HepG2 (cell line): Measurements from ENCODE around the gene PPCDC. TPM values are rescaled to one million over a fixed set of nuclear protein-coding genes. Genes with fewer than 3 reads are reported as not detected.

Source experiments
- ATAC-seq: fragments of 200-7000 bp; cut with Tn5 transposase; 3 replicates; pipeline ENCODE4 v1.9.1; 2020; ENCODE audit warnings: mild to moderate bottlenecking, moderate library complexity
- BruUV-seq: library from RNA; stranded (reverse); fragments of 400-500 nt; replicated peaks from 2 replicates; lab custom pipeline; 2021; lab: Mats Ljungman, UMichigan
- CTCF ChIA-PET: fragments of 300-600 bp; formaldehyde crosslinking; extraction: SDS; loops from one replicate; lab custom pipeline; 2021; ENCODE audit warnings: low total read pairs, inconsistent platforms, low intra/inter-chr PET ratio; lab: Yijun Ruan, JAX
- POLR2A ChIA-PET: fragments of 350-600 bp; sonication (Branson Sonifier 250); formaldehyde crosslinking; loops from one replicate; lab custom pipeline; 2020; ENCODE audit warnings: antibody characterized with exemption, inconsistent platforms; lab: Yijun Ruan, JAX
- DNase-seq: peaks from one replicate; pipeline ENCODE4 v3.0.0-alpha.2; 2015; ENCODE audit warnings: low spot score
- FAIRE-seq: peaks from 3 replicates; lab custom pipeline; 2011; peaks lifted over from hg19 to GRCh38; lab: Jason Lieb, UNC
- H2AFZ ChIP-seq: one replicate; pipeline ENCODE4 v1.6.1; 2011; ENCODE audit warnings: low read length, inconsistent platforms
- H3K27ac ChIP-seq: fragments of 300-600 bp; 3 replicates; pipeline ENCODE4 v1.8.0; 2011; ENCODE audit warnings: mixed run types, mild to moderate bottlenecking, mixed read lengths, low read length, inconsistent platforms; ENCODE audit not compliant: insufficient read depth; ENCODE audit errors: extremely low read length
- H3K27me3 ChIP-seq, 2 experiments: fragments of 200-600 bp in 1 of 2; 2 replicates in 1 of 2; 3 replicates in 1 of 2; pipeline versions ENCODE4 v1.6.0 to v1.8.0; 2011; ENCODE audit warnings: low read length in 2 of 2, mild to moderate bottlenecking in 2 of 2, moderate library complexity in 2 of 2, inconsistent platforms in 1 of 2; ENCODE audit not compliant: insufficient read depth in 2 of 2, control insufficient read depth in 1 of 2
- H3K36me3 ChIP-seq, 2 experiments: fragments of 200-600 bp in 1 of 2; replicated peaks in 1 of 2; 2 replicates in 1 of 2; 3 replicates in 1 of 2; pipeline versions ENCODE4 v1.5.1 to v1.8.0; 2011; ENCODE audit warnings: low read length in 2 of 2, inconsistent platforms in 1 of 2; ENCODE audit not compliant: insufficient read depth in 2 of 2, control insufficient read depth in 1 of 2
- H3K4me1 ChIP-seq: 2 replicates; pipeline ENCODE4 v1.5.1; 2012; ENCODE audit warnings: low read length, inconsistent platforms; ENCODE audit not compliant: insufficient read depth
- H3K4me2 ChIP-seq: 2 replicates; pipeline ENCODE4 v1.6.0; 2011; ENCODE audit warnings: low read depth, low read length, inconsistent platforms
- H3K4me3 ChIP-seq, 3 experiments: fragments of 200-600 bp in 1 of 3; sonication (generic), shearing (Covaris generic) in 1 of 3; replicated peaks in 1 of 3; 2 replicates each; pipeline ENCODE4 v1.5.1; 2011 to 2016; ENCODE audit warnings: low read length in 3 of 3, inconsistent platforms in 2 of 3, low read depth in 2 of 3, mild to moderate bottlenecking in 2 of 3, control low read depth in 1 of 3, mixed read lengths in 1 of 3; ENCODE audit not compliant: insufficient read depth in 1 of 3
- H3K79me2 ChIP-seq: one replicate; pipeline ENCODE4 v1.6.1; 2011; ENCODE audit warnings: low read length, inconsistent platforms; ENCODE audit not compliant: insufficient read depth
- H3K9ac ChIP-seq: 2 replicates; pipeline ENCODE4 v1.6.0; 2011; ENCODE audit warnings: mild to moderate bottlenecking, low read depth, low read length, inconsistent platforms; ENCODE audit not compliant: insufficient read depth
- H3K9me3 ChIP-seq: 2 replicates; pipeline ENCODE4 v1.5.1; 2012; ENCODE audit warnings: mild to moderate bottlenecking, low read length
- H4K20me1 ChIP-seq: 2 replicates; pipeline ENCODE4 v1.6.0; 2011; ENCODE audit warnings: inconsistent platforms, mild to moderate bottlenecking, low read length, moderate library complexity; ENCODE audit not compliant: insufficient read depth
- CAMTA2 ChIP-seq: sonication (generic); formaldehyde crosslinking; IDR thresholded peaks from 2 replicates; pipeline ENCODE4 v1.4.0; 2020; ENCODE audit warnings: mild to moderate bottlenecking, missing genetic modification reagents, borderline replicate concordance
- FLYWCH1 ChIP-seq: sonication (generic); formaldehyde crosslinking; IDR thresholded peaks from 2 replicates; pipeline ENCODE4 v1.8.1; 2023; ENCODE audit warnings: mild to moderate bottlenecking, missing genetic modification reagents
- FOSL2 ChIP-seq: sonication (generic); formaldehyde crosslinking; IDR thresholded peaks from 2 replicates; pipeline ENCODE4 v1.4.0; 2020; ENCODE audit warnings: missing genetic modification reagents
- MLLT10 ChIP-seq: sonication (generic); formaldehyde crosslinking; IDR thresholded peaks from 2 replicates; pipeline ENCODE4 v1.4.0; 2020; ENCODE audit warnings: missing genetic modification reagents
- NFIC ChIP-seq: IDR thresholded peaks from 2 replicates; pipeline ENCODE4 v1.6.1; 2012; ENCODE audit warnings: mild to moderate bottlenecking, low read length, inconsistent platforms
- REL ChIP-seq: sonication (generic); formaldehyde crosslinking; conservative IDR thresholded peaks from 2 replicates; pipeline ENCODE4 v1.8.0; 2022; ENCODE audit warnings: mild to moderate bottlenecking, missing genetic modification reagents, moderate library complexity
- ZFY ChIP-seq: sonication (generic); formaldehyde crosslinking; IDR thresholded peaks from 2 replicates; pipeline ENCODE4 v1.4.0; 2020; ENCODE audit warnings: missing genetic modification reagents
- ZNF496 ChIP-seq: sonication (generic); formaldehyde crosslinking; IDR thresholded peaks from 2 replicates; pipeline ENCODE4 v1.8.1; 2023; ENCODE audit warnings: mild to moderate bottlenecking, moderate library complexity, missing genetic modification reagents; ENCODE audit not compliant: insufficient replicate concordance
- WGBS: methylation state at CpG from one replicate; pipeline ENCODE4 v1.1.6; 2017; ENCODE audit warnings: low lambda C conversion rate; 5-methylcytosine and 5-hydroxymethylcytosine counted together
- in situ Hi-C: cut with HindIII; loops from 2 replicates; pipeline ENCODE4 v1.10.0; 2017; ENCODE audit warnings: low pct_unique_long_range_greater_than_20kb; ENCODE audit not compliant: extremely low pct_ligation_motif_present
- intact Hi-C: fragments of 100-400 bp; cut with micrococcal nuclease; formaldehyde crosslinking; loops from one replicate; pipeline ENCODE4 v1.10.0; 2022; ENCODE audit not compliant: unreplicated experiment
- polyA plus RNA-seq, 8 experiments: library from polyadenylated mRNA; depleted of rRNA in 3 of 8; stranded (reverse) in 7 of 8; unstranded in 1 of 8; fragments of >200 nt; fragmentation: Illumina TruSeq in 4 of 8; extraction: Trizol in 4 of 8; gene quantifications; 2 replicates each; pipeline versions ENCODE4 v1.2.1 to v1.2.3, GENCODE V29; 2011 to 2016; ENCODE audit warnings: low read depth in 4 of 8, missing spikeins in 1 of 8, mixed read lengths in 1 of 8; ENCODE audit not compliant: insufficient read depth in 1 of 8
- total RNA-seq, 5 experiments: library from RNA; depleted of rRNA; stranded (reverse); fragments of >200 nt; fragmentation: Illumina TruSeq; extraction: Trizol; gene quantifications; 2 replicates each; pipeline ENCODE4 v1.2.3, GENCODE V29; 2016; ENCODE audit warnings: low read depth in 1 of 5
- TF ChIP-seq, protein P1 (sequence below): sonication (generic); formaldehyde crosslinking; IDR thresholded peaks from 2 replicates; pipeline ENCODE4 v1.8.1; 2023; ENCODE audit warnings: missing genetic modification reagents, mild to moderate bottlenecking, borderline replicate concordance
- TF ChIP-seq, protein P2 (sequence below), 2 experiments: fragments of 450-650 bp in 1 of 2; sonication (generic) in 1 of 2; formaldehyde crosslinking; IDR thresholded peaks; 2 replicates each; pipeline versions ENCODE4 v1.5.0 to v1.8.0; 2020 to 2022; ENCODE audit warnings: mild to moderate bottlenecking in 1 of 2, missing genetic modification reagents in 1 of 2
- TF ChIP-seq, protein P3 (sequence below): sonication (generic); formaldehyde crosslinking; IDR thresholded peaks from 2 replicates; pipeline ENCODE4 v1.5.1; 2020; ENCODE audit warnings: missing genetic modification reagents, mild to moderate bottlenecking, borderline replicate concordance
- TF ChIP-seq, protein P4 (sequence below): sonication (generic); formaldehyde crosslinking; IDR thresholded peaks from 2 replicates; pipeline ENCODE4 v1.8.1; 2023; ENCODE audit warnings: mild to moderate bottlenecking, missing genetic modification reagents
- TF ChIP-seq, protein P5 (sequence below): sonication (generic); formaldehyde crosslinking; IDR thresholded peaks from 2 replicates; pipeline ENCODE4 v1.4.0; 2020; ENCODE audit warnings: missing genetic modification reagents; ENCODE audit errors: not compliant biosample characterization

Gene PPCDC
- total and polyA plus RNA-seq, 2 of the 13 experiments (the other 11 are each of a cell fraction or from before 2014, with no cell fraction given): 12.3 to 12.8 TPM

DNA sequence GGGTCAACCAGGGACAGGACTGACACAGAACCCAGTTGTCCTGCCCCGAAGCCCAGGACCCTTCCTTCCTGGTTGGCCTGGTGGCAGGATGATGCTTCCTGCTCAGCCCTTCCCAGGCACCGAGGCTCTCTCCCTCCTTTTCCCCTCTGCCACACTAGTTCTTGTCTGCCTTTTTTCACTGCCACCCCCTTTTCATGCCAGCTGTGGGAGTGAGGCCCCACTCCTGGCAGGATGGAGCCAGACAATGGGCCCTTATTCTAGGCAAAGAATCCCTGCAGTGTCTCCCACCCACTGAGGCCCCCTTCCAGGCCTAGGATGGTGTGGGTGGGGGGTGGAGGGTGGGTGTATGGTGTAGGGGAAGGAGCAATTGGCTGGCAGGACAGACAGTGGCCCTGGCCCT is 29.2 kb upstream of the PPCDC start:
- no peak for FAIRE-seq
- Histone ChIP-seq H3K36me3 (no peaks in the 10 kb centered on the region), H3K9ac (no peak overlapping the region), H3K79me2 (peaks cover 19% of the 10 kb centered on the region), H2AFZ (no peak overlapping the region), H3K4me2 (no peak overlapping the region), H4K20me1 (no peaks in the 10 kb centered on the region; the same call in 1 of the 2 replicates), H3K4me1 (peaks cover 21% of the 10 kb centered on the region), H3K27me3 (0 out of 5 replicates have a peak, but pooled peaks cover 0 to 3% of the 10 kb centered on the region in 2 experiments), H3K27ac (no peak overlapping the region), H3K4me3 (no peak overlapping the region), H3K9me3 (no peaks in the 10 kb centered on the region)
- POLR2A ChIA-PET: interaction anchor here (2.0 kb wide), 1 partner anchor 56 kb away, joined by 9 read pairs; the partner anchor contains the start of gene COX5A
- no peak for DNase-seq
- in situ Hi-C loops (no loop called here), intact Hi-C loops (no loop called here)
- no peak for ATAC-seq
- WGBS: 4% methylated on average over 2 of the region's 2 CpGs
- CTCF ChIA-PET: no interaction called here
- no TSS peak for BruUV-seq
- no peak for TF ChIP-seq REL
- TF ChIP-seq FOSL2 (CRISPR knock-in tag): no peak
- no peak for TF ChIP-seq ZNF496 (CRISPR knock-in tag)
- no peak for TF ChIP-seq ZFY
- TF ChIP-seq, protein P1, sequence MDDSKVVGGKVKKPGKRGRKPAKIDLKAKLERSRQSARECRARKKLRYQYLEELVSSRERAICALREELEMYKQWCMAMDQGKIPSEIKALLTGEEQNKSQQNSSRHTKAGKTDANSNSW (CRISPR knock-in tag): no peak
- no peak for TF ChIP-seq CAMTA2
- TF ChIP-seq NFIC: no peak
- TF ChIP-seq MLLT10 (CRISPR knock-in tag): no peak
- TF ChIP-seq, protein P2, sequence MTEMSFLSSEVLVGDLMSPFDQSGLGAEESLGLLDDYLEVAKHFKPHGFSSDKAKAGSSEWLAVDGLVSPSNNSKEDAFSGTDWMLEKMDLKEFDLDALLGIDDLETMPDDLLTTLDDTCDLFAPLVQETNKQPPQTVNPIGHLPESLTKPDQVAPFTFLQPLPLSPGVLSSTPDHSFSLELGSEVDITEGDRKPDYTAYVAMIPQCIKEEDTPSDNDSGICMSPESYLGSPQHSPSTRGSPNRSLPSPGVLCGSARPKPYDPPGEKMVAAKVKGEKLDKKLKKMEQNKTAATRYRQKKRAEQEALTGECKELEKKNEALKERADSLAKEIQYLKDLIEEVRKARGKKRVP (CRISPR knock-in tag; IDR thresholded peaks at IDR 0.05): no peak
- TF ChIP-seq, protein P3, sequence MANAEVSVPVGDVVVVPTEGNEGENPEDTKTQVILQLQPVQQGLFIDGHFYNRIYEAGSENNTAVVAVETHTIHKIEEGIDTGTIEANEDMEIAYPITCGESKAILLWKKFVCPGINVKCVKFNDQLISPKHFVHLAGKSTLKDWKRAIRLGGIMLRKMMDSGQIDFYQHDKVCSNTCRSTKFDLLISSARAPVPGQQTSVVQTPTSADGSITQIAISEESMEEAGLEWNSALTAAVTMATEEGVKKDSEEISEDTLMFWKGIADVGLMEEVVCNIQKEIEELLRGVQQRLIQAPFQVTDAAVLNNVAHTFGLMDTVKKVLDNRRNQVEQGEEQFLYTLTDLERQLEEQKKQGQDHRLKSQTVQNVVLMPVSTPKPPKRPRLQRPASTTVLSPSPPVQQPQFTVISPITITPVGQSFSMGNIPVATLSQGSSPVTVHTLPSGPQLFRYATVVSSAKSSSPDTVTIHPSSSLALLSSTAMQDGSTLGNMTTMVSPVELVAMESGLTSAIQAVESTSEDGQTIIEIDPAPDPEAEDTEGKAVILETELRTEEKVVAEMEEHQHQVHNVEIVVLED (CRISPR knock-in tag): no peak
- TF ChIP-seq FLYWCH1 (CRISPR knock-in tag): no peak
- TF ChIP-seq, protein P4, sequence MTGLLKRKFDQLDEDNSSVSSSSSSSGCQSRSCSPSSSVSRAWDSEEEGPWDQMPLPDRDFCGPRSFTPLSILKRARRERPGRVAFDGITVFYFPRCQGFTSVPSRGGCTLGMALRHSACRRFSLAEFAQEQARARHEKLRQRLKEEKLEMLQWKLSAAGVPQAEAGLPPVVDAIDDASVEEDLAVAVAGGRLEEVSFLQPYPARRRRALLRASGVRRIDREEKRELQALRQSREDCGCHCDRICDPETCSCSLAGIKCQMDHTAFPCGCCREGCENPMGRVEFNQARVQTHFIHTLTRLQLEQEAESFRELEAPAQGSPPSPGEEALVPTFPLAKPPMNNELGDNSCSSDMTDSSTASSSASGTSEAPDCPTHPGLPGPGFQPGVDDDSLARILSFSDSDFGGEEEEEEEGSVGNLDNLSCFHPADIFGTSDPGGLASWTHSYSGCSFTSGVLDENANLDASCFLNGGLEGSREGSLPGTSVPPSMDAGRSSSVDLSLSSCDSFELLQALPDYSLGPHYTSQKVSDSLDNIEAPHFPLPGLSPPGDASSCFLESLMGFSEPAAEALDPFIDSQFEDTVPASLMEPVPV: no peak
- TF ChIP-seq, protein P5, sequence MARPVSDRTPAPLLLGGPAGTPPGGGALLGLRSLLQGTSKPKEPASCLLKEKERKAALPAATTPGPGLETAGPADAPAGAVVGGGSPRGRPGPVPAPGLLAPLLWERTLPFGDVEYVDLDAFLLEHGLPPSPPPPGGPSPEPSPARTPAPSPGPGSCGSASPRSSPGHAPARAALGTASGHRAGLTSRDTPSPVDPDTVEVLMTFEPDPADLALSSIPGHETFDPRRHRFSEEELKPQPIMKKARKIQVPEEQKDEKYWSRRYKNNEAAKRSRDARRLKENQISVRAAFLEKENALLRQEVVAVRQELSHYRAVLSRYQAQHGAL (CRISPR knock-in tag): no peak
